H1 (cell line): ENCODE results near the gene PRR23C. TPM values are rescaled to one million over a fixed set of nuclear protein-coding genes. Genes with fewer than 3 reads are reported as not detected.

Experiments used
- BACH1 ChIP-seq: IDR thresholded peaks from 2 replicates; pipeline ENCODE4 v1.6.1; 2012; ENCODE audit warnings: low read length, improper control_type of control experiment
- CHD7 ChIP-seq: fragments of 300-600 bp; sonication (generic); IDR thresholded peaks from 2 replicates; pipeline ENCODE4 v1.7.1; 2012; ENCODE audit warnings: low read length, moderate library complexity, mild to moderate bottlenecking, inconsistent platforms; ENCODE audit not compliant: insufficient replicate concordance
- E2F6 ChIP-seq: IDR thresholded peaks from 2 replicates; pipeline ENCODE4 v1.6.1; 2012; ENCODE audit warnings: inconsistent platforms
- HDAC2 ChIP-seq, 2 experiments: fragments of 300-600 bp in 1 of 2; sonication (generic) in 1 of 2; IDR thresholded peaks; 2 replicates each; pipeline ENCODE4 v1.6.1; 2011 to 2012; ENCODE audit warnings: low read depth in 2 of 2, low read length in 2 of 2, mild to moderate bottlenecking in 2 of 2, moderate library complexity in 2 of 2, borderline replicate concordance in 1 of 2, inconsistent platforms in 1 of 2
- HDAC6 ChIP-seq: IDR thresholded peaks from one replicate; pipeline ENCODE4 v1.7.1; 2012; ENCODE audit warnings: low read depth, mild to moderate bottlenecking, inconsistent platforms, low read length, moderate library complexity
- KDM4A ChIP-seq: IDR thresholded peaks from one replicate; pipeline ENCODE4 v1.7.1; 2012; ENCODE audit warnings: low read depth, mild to moderate bottlenecking, moderate library complexity, low read length, inconsistent platforms; ENCODE audit not compliant: severe bottlenecking
- NANOG ChIP-seq: IDR thresholded peaks from 2 replicates; pipeline ENCODE4 v1.6.1; 2011; ENCODE audit warnings: low read length, low read depth, mild to moderate bottlenecking, inconsistent platforms; ENCODE audit not compliant: insufficient read depth, poor library complexity, severe bottlenecking
- NRF1 ChIP-seq: IDR thresholded peaks from 2 replicates; pipeline ENCODE4 v1.6.1; 2011; ENCODE audit warnings: mild to moderate bottlenecking, low read depth, low read length, improper control_type of control experiment
- SIN3A ChIP-seq, 2 experiments: IDR thresholded peaks in 1 of 2; conservative IDR thresholded peaks in 1 of 2; 2 replicates each; pipeline ENCODE4 v1.6.1; 2011 to 2012; ENCODE audit warnings: low read length in 2 of 2, improper control_type of control experiment in 1 of 2, low read depth in 1 of 2, mild to moderate bottlenecking in 1 of 2
- ZNF274 ChIP-seq: IDR thresholded peaks from 2 replicates; pipeline ENCODE4 v1.7.0; 2012; ENCODE audit warnings: low read length, borderline replicate concordance; ENCODE audit errors: extremely low read depth
- polyA plus RNA-seq, 7 experiments: library from polyadenylated mRNA; depleted of rRNA in 3 of 7; stranded (reverse) in 5 of 7; unstranded in 2 of 7; fragments of >200 nt in 5 of 7; fragments of 200-250 nt in 2 of 7; gene quantifications; 1 replicate in 5 of 7; 2 replicates in 1 of 7; 4 replicates in 1 of 7; pipeline versions ENCODE4 v1.2.1 to v1.2.3, GENCODE V29; 2011 to 2013; ENCODE audit warnings: missing spikeins in 2 of 7, mixed read lengths in 2 of 7
- total RNA-seq: library from RNA; stranded (reverse); fragmentation: NEBNext Ultra II Directional; extraction: Animal tissue kit (Norgen Biotek cat#: 25700); gene quantifications from 2 replicates; pipeline ENCODE4 v1.2.1, GENCODE V29; 2021

Gene PRR23C
- total and polyA plus RNA-seq, 2 of the 8 experiments (the other 6 are each of a cell fraction or from before 2014, with no cell fraction given): not detected

GRCh38 chr3:139087621-139088020 lies 42.9 kb upstream of the PRR23C start (continued):
- TF ChIP-seq HDAC2 (IDR thresholded peaks at IDR 0.05; ENCODE audit: borderline replicate concordance in 1 of 2, low read depth in 2 of 2, low read length in 2 of 2) (no peak), E2F6 (no peak), NRF1 (no peak), ZNF274 (no peak), CHD7 (no peak), BACH1 (no peak), SIN3A (conservative IDR thresholded peaks at IDR 0.05 in 1 of 2, IDR thresholded peaks at IDR 0.05 in 1 of 2; ENCODE audit: low read depth in 1 of 2, low read length in 2 of 2) (no peak), HDAC6 (no peak), KDM4A (no peak), NANOG (no peak)
